BLaER1 treated with 17β-estradiol and CSF1 and Interleukin-3, amounts not matched to agents 10 nM and 100 nM (cell line): ENCODE data around the gene ROR1.

Experiments used
- H3K27ac ChIP-seq, 11 experiments: shearing (Covaris generic); formaldehyde crosslinking; 2 replicates each; pipeline ENCODE4 v1.8.1; 2022
- H3K27me3 ChIP-seq, 11 experiments: shearing (Covaris generic); formaldehyde crosslinking; 2 replicates each; pipeline ENCODE4 v1.8.1; 2022
- H3K36me3 ChIP-seq, 11 experiments: shearing (Covaris generic); formaldehyde crosslinking; 2 replicates each; pipeline ENCODE4 v1.8.1; 2022
- H3K4me1 ChIP-seq, 10 experiments: shearing (Covaris generic); formaldehyde crosslinking; 2 replicates each; pipeline ENCODE4 v1.8.1; 2022
- H3K4me2 ChIP-seq, 11 experiments: shearing (Covaris generic); formaldehyde crosslinking; 2 replicates each; pipeline ENCODE4 v1.8.1; 2022
- H3K4me3 ChIP-seq, 10 experiments: shearing (Covaris generic); formaldehyde crosslinking; 2 replicates each; pipeline ENCODE4 v1.8.1; 2022
- H3K9ac ChIP-seq, 11 experiments: shearing (Covaris generic); formaldehyde crosslinking; 2 replicates each; pipeline ENCODE4 v1.8.1; 2022
- H3K9me3 ChIP-seq, 11 experiments: shearing (Covaris generic); formaldehyde crosslinking; replicated peaks in 1 of 11; 2 replicates each; pipeline ENCODE4 v1.8.1; 2022
- H4K20me1 ChIP-seq, 11 experiments: shearing (Covaris generic); formaldehyde crosslinking; 2 replicates each; pipeline ENCODE4 v1.8.1; 2022
- Cebpa-rat ChIP-seq, 11 experiments: shearing (Covaris generic); IDR thresholded peaks; 2 replicates each; pipeline ENCODE4 v1.8.1; 2022

The ROR1 gene

DNA sequence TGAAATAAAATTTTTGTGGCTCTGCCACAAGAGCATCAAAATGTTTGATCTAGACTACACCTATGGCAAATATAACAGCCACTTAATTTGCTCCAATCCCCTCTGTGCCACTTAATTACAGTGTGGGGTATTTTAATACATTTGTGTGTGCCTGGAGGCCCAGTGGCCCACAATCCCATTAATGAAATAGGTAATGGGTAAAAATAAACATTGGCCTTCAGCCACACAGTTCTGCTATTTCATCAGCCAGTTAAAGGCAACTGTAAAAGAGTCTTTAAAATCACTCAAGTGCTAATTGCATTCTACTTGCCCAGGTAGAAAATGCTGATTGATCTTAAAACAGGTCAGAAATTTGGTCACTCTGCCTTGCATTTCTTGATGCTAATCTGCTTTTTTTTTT lies 278.0 kb downstream of the ROR1 start:
- Histone ChIP-seq H3K27ac (no peak overlapping the region), H3K9me3 (0 out of 22 replicates have a peak, but pooled peaks cover 0 to under 1% (median 0%) of the 10 kb centered on the region in 11 experiments), H3K9ac (no peak overlapping the region), H3K36me3 (no peaks in the 10 kb centered on the region), H3K4me3 (no peak overlapping the region), H4K20me1 (no peaks in the 10 kb centered on the region), H3K4me2 (no peak overlapping the region), H3K4me1 (peaks cover 0 to 10% (median 5%) of the 10 kb centered on the region in 10 experiments; a peak in 11 of 20 replicates), H3K27me3 (no peaks in the 10 kb centered on the region)
- no peak for TF ChIP-seq Cebpa-rat (IDR thresholded peaks at IDR 0.05)

DNA sequence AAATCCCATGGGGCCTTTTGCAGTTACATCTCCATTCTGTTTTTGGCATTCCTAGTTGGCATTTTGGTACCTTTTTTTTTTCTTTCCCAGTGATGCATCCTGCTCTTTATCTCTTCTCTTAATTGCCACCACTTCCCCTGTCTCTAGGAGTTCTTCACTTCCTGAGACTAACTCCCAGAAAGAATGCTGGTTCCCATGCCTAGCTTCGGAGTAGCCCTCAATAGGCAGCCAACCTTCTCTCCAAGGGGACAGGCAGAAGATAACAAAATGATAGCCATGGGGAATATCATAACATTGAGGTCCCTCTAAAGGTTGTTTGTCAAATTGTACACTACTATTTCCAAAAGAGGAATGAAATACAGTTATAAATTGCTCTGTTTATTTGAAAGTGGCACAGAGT lies 279.0 kb downstream of the ROR1 start:
- no peak for TF ChIP-seq Cebpa-rat (IDR thresholded peaks at IDR 0.05)
- Histone ChIP-seq H3K4me2 (peak overlapping the region in 3 of 11 experiments; percentile 20 to 39 (median 38); a peak in 3 of 22 replicates), H4K20me1 (no peaks in the 10 kb centered on the region), H3K4me1 (peaks cover 0 to 10% (median 5%) of the 10 kb centered on the region in 10 experiments; a peak in 11 of 20 replicates), H3K4me3 (no peak overlapping the region), H3K36me3 (no peaks in the 10 kb centered on the region), H3K9me3 (peaks cover 0 to 9% (median 5%) of the 10 kb centered on the region in 11 experiments; a peak in 10 of 22 replicates), H3K27me3 (no peaks in the 10 kb centered on the region), H3K9ac (no peak overlapping the region), H3K27ac (no peak overlapping the region)

- no peak overlapping the region for H3K27ac ChIP-seq
- H3K9me3 ChIP-seq: peaks cover 14 to 28% (median 18%) of the 10 kb centered on the region in 11 experiments; a peak in 19 of 22 replicates
- H3K36me3 ChIP-seq: 0 out of 22 replicates have a peak, but pooled peaks cover 0 to 3% (median 0%) of the 10 kb centered on the region in 11 experiments
- no peaks in the 10 kb centered on the region for H4K20me1 ChIP-seq
- TF ChIP-seq Cebpa-rat (IDR thresholded peaks at IDR 0.05): no peak
- no peak overlapping the region for H3K4me2 ChIP-seq
- no peaks in the 10 kb centered on the region for H3K27me3 ChIP-seq
- H3K4me1 ChIP-seq: peaks cover 0 to 10% (median 5%) of the 10 kb centered on the region in 10 experiments; a peak in 11 of 20 replicates
- H3K4me3 ChIP-seq: no peak overlapping the region
- H3K9ac ChIP-seq: no peak overlapping the region
These were observed 281.5 kb downstream of the ROR1 start for GRCh38 chr1:64055310-64055709.

DNA sequence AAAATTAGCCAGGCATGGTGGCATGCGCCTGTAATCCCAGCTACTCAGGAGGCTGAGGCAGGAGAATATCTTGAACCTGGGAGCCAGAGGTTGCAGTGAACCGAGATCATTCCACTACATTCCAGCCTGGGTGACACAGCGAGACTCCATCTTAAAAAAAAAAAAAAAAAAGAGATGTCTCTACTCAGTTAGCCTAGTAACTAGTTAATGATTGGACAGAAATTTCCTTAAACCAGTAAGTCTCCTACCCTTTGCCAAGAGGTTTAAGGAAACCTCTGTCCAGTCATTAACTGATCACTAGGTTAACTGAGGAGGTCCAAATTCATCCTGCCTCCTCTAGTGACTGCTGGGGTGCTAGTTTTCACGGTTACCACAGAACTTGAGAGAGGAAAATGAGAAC lies 285.7 kb downstream of the ROR1 start:
- Histone ChIP-seq H3K4me2 (no peak overlapping the region), H3K36me3 (0 out of 22 replicates have a peak, but pooled peaks cover 0 to 3% (median 0%) of the 10 kb centered on the region in 11 experiments), H3K4me3 (no peak overlapping the region), H3K27me3 (no peaks in the 10 kb centered on the region), H3K9me3 (peaks cover 14 to 28% (median 18%) of the 10 kb centered on the region in 11 experiments; a peak in 19 of 22 replicates), H3K4me1 (peaks cover 0 to 16% (median 2%) of the 10 kb centered on the region in 10 experiments; a peak in 7 of 20 replicates), H3K27ac (no peak overlapping the region), H3K9ac (no peak overlapping the region), H4K20me1 (no peaks in the 10 kb centered on the region)
- TF ChIP-seq Cebpa-rat (IDR thresholded peaks at IDR 0.05): no peak

DNA sequence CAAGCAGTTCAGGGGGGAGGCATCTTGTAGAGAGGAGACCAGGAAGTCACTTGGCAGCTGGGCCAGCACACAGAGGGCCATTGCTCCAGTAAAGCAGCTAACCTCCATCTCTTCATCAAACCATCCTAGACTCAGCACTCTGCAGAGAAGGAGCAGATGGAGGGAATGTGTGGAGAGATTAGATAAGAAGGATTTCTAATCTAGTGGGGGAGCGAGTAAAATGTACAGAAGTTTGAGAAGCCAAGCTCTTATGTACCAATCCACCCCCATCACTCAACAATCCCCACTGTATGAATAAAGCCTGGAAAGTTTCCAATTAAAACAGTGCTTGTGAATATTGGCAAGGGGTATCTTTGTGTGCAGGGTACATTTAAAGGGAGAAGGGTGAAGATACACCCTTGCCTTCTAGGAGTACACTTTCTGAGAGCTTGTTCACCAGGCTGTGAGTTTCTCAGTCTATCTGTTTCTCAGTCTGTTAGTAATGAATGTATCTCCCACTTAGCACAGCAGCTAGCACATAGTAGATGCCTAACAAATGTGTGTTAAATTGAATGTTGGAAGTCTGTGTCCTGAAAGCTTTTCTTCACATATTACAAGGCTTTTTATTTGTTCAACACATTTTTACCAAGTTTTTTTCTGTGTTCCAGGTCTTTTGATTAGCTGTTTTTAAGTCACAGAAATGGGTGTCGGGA lies 286.9 kb downstream of the ROR1 start:
- Histone ChIP-seq H3K36me3 (0 out of 22 replicates have a peak, but pooled peaks cover 0 to 3% (median 0%) of the 10 kb centered on the region in 11 experiments), H3K4me1 (peaks cover 0 to 16% (median 2%) of the 10 kb centered on the region in 10 experiments; a peak in 7 of 20 replicates), H3K27me3 (no peaks in the 10 kb centered on the region), H4K20me1 (no peaks in the 10 kb centered on the region), H3K9ac (no peak overlapping the region), H3K4me2 (no peak overlapping the region), H3K4me3 (no peak overlapping the region), H3K9me3 (peaks cover 14 to 28% (median 18%) of the 10 kb centered on the region in 11 experiments; a peak in 19 of 22 replicates), H3K27ac (no peak overlapping the region)
- no peak for TF ChIP-seq Cebpa-rat (IDR thresholded peaks at IDR 0.05)

DNA sequence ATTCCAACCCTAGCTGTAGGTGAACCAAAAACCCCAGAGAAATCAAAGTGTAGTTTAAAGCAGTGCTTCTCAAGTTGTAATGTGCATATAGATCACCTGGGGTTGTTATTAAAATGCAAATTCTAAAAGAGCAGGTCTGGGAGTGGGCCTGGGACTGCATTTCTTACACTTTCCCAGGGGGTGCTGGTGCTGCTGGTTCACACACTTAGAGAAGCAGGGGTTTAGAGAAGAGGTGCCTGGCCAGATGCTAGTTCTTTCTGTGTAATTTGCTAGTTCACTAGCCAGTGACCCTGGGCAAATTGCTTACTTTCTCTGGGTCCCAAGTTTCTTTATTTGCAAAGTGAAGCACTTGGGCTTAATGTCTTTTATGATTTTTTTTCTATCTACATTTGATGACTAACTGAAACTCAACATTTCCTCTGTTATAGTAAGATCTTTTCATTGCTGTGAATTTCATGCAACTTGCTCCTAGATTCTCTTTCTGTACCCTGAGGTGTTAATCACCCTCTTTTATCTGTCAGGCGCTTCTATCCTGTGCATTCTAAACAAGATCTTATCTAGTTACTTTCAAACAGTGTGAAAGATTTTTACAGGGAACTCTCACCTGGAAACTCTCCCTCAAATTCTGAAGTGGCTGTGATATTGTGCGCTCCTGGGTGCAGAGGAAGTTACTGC lies 287.8 kb downstream of the ROR1 start:
- no peak for TF ChIP-seq Cebpa-rat (IDR thresholded peaks at IDR 0.05)
- H3K9ac ChIP-seq: no peak overlapping the region
- no peak overlapping the region for H3K4me3 ChIP-seq
- no peaks in the 10 kb centered on the region for H4K20me1 ChIP-seq
- H3K9me3 ChIP-seq: peaks cover 14 to 28% (median 18%) of the 10 kb centered on the region in 11 experiments; a peak in 19 of 22 replicates
- no peak overlapping the region for H3K4me2 ChIP-seq
- 0 out of 22 replicates have a peak, but pooled peaks cover 0 to 3% (median 0%) of the 10 kb centered on the region in 11 experiments for H3K36me3 ChIP-seq
- H3K27me3 ChIP-seq: no peaks in the 10 kb centered on the region
- H3K4me1 ChIP-seq: peaks cover 0 to 16% (median 2%) of the 10 kb centered on the region in 10 experiments; a peak in 7 of 20 replicates
- H3K27ac ChIP-seq: no peak overlapping the region

GRCh38 chr1:64062529-64062928 lies 288.7 kb downstream of the ROR1 start:
- H3K9me3 ChIP-seq: peaks cover 11 to 23% (median 18%) of the 10 kb centered on the region in 11 experiments; a peak in 19 of 22 replicates
- H4K20me1 ChIP-seq: no peaks in the 10 kb centered on the region
- peaks cover 0 to 16% (median 2%) of the 10 kb centered on the region in 10 experiments; a peak in 7 of 20 replicates for H3K4me1 ChIP-seq
- H3K27me3 ChIP-seq: no peaks in the 10 kb centered on the region
- no peak overlapping the region for H3K4me3 ChIP-seq
- H3K36me3 ChIP-seq: 0 out of 22 replicates have a peak, but pooled peaks cover 0 to 3% (median 0%) of the 10 kb centered on the region in 11 experiments
- no peak for TF ChIP-seq Cebpa-rat (IDR thresholded peaks at IDR 0.05)
- H3K9ac ChIP-seq: no peak overlapping the region
- peak overlapping the region in 3 of 11 experiments; percentile 52 to 64 (median 62); a peak in 2 of 22 replicates for H3K4me2 ChIP-seq
- H3K27ac ChIP-seq: no peak overlapping the region

- Histone ChIP-seq H3K4me3 (no peak overlapping the region), H3K4me2 (peak overlapping the region in 5 of 11 experiments; percentile 33 to 64 (median 52); a peak in 10 of 22 replicates), H3K36me3 (0 out of 22 replicates have a peak, but pooled peaks cover 0 to 3% (median 0%) of the 10 kb centered on the region in 11 experiments)
These were observed 289.2 kb downstream of the ROR1 start for GRCh38 chr1:64062941-64063581.

More at GRCh38 chr1:64062941-64063581, 289.2 kb downstream of the ROR1 start:
- no peak overlapping the region for H3K27ac ChIP-seq
- no peaks in the 10 kb centered on the region for H3K27me3 ChIP-seq
- H3K9ac ChIP-seq: no peak overlapping the region
- peaks cover 0 to 16% (median 2%) of the 10 kb centered on the region in 10 experiments; a peak in 7 of 20 replicates for H3K4me1 ChIP-seq
- peaks cover 7 to 18% (median 15%) of the 10 kb centered on the region in 11 experiments; a peak in 18 of 22 replicates for H3K9me3 ChIP-seq
- TF ChIP-seq Cebpa-rat (IDR thresholded peaks at IDR 0.05): no peak
- H4K20me1 ChIP-seq: no peaks in the 10 kb centered on the region
